SIG-M5 treated with dmso at 0.1 percent for 504 hours (cell line): ENCODE measurements around the gene UAP1L1.
A peak's percentile ranks its signal among the peaks of the same experiment; 100 is the strongest.

Experiments
- DNase-seq: peaks from one replicate; lab custom pipeline; 2025; ENCODE audit not compliant: unreplicated experiment; lab: John Stamatoyannopoulos, UW

Gene UAP1L1

GRCh38 chr9:137041124-137041523 lies 36.2 kb upstream of the UAP1L1 start:
- no peak for DNase-seq

- DNase-seq, result no peak
Measured at GRCh38 chr9:137042751-137043727, 34.3 kb upstream of the UAP1L1 start.

- DNase-seq, result no peak
Measured at GRCh38 chr9:137044037-137044436, 33.3 kb upstream of the UAP1L1 start.

GRCh38 chr9:137044502-137045177 lies 32.7 kb upstream of the UAP1L1 start:
- DNase-seq, result no peak

- no peak for DNase-seq
Measured at GRCh38 chr9:137045294-137046087, 31.8 kb upstream of the UAP1L1 start.

- DNase-seq, result peak; percentile 73
Measured at GRCh38 chr9:137046088-137046787, 31.1 kb upstream of the UAP1L1 start, which contains the start of gene NPDC1. NPDC1 (minus strand) TSS chr9:137046177; CDS start chr9:137045989, 188 bp downstream.

- DNase-seq, result no peak
Measured at GRCh38 chr9:137048655-137049543, 28.4 kb upstream of the UAP1L1 start.

- DNase-seq, result peak; percentile 25
Measured at GRCh38 chr9:137049544-137050449, 27.5 kb upstream of the UAP1L1 start.

- no peak for DNase-seq
Measured at GRCh38 chr9:137050570-137050969, 26.7 kb upstream of the UAP1L1 start.

- DNase-seq, result no peak
Measured at GRCh38 chr9:137051145-137051724, 26.1 kb upstream of the UAP1L1 start.

GRCh38 chr9:137052293-137052692 lies 25.0 kb upstream of the UAP1L1 start:
- DNase-seq, result no peak

- no peak for DNase-seq
Measured at GRCh38 chr9:137052998-137053943, 24.0 kb upstream of the UAP1L1 start.

- no peak for DNase-seq
Measured at GRCh38 chr9:137053944-137054931, 23.1 kb upstream of the UAP1L1 start, which contains the start of gene ENTPD2. ENTPD2 (minus strand) TSS chr9:137054061; CDS start chr9:137053997, 64 bp downstream.

- no peak for DNase-seq
Measured at GRCh38 chr9:137054932-137055384, 22.4 kb upstream of the UAP1L1 start.
